Measurements from ENCODE around the gene NES.

Gene NES

GRCh38 chr1:156652992-156653355 lies 24.2 kb downstream of the NES start:
- no peak for DNase-seq
- no peak overlapping the region for H3K27ac ChIP-seq
- H3K36me3 ChIP-seq (replicated peaks): no peaks in the 10 kb centered on the region
- peaks cover 22% of the 10 kb centered on the region for H3K27me3 ChIP-seq (replicated peaks)
- no peak overlapping the region for H3K4me3 ChIP-seq (ENCODE audit: low read depth, low read length)
- TF ChIP-seq, protein P1, sequence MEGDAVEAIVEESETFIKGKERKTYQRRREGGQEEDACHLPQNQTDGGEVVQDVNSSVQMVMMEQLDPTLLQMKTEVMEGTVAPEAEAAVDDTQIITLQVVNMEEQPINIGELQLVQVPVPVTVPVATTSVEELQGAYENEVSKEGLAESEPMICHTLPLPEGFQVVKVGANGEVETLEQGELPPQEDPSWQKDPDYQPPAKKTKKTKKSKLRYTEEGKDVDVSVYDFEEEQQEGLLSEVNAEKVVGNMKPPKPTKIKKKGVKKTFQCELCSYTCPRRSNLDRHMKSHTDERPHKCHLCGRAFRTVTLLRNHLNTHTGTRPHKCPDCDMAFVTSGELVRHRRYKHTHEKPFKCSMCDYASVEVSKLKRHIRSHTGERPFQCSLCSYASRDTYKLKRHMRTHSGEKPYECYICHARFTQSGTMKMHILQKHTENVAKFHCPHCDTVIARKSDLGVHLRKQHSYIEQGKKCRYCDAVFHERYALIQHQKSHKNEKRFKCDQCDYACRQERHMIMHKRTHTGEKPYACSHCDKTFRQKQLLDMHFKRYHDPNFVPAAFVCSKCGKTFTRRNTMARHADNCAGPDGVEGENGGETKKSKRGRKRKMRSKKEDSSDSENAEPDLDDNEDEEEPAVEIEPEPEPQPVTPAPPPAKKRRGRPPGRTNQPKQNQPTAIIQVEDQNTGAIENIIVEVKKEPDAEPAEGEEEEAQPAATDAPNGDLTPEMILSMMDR (IDR thresholded peaks at IDR 0.05; ENCODE audit: low read depth, low read length, missing control alignments): no peak
- in situ Hi-C loops (cut with HindIII; ENCODE audit: low pct_ligation_motif_present, low sequenced_read_pairs): no loop called here

DNA sequence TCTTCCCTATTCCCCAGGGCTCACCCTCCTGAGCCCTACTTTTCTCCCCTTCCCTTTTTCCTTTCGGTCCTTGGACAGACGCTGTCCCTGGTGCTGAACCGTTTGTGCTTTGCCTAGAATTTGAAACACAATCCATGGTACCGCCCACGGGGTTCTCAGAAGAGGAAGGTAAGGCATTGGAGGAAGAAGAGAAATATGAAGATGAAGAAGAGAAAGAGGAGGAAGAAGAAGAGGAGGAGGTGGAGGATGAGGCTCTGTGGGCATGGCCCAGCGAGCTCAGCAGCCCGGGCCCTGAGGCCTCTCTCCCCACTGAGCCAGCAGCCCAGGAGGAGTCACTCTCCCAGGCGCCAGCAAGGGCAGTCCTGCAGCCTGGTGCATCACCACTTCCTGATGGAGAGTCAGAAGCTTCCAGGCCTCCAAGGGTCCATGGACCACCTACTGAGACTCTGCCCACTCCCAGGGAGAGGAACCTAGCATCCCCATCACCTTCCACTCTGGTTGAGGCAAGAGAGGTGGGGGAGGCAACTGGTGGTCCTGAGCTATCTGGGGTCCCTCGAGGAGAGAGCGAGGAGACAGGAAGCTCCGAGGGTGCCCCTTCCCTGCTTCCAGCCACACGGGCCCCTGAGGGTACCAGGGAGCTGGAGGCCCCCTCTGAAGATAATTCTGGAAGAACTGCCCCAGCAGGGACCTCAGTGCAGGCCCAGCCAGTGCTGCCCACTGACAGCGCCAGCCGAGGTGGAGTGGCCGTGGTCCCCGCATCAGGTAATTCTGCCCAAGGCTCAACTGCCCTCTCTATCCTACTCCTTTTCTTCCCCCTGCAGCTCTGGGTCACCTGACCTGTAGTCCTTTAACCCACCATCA lies 24.8 kb downstream of the NES start:
- no peak for DNase-seq
- Histone ChIP-seq H3K27me3 (replicated peaks) (peaks cover 27% of the 10 kb centered on the region), H3K4me3 (ENCODE audit: low read depth, low read length) (no peak overlapping the region), H3K36me3 (replicated peaks) (no peaks in the 10 kb centered on the region), H3K27ac (no peak overlapping the region)
- in situ Hi-C loops (cut with HindIII; ENCODE audit: low pct_ligation_motif_present, low sequenced_read_pairs): no loop called here
- TF ChIP-seq, protein P1 (IDR thresholded peaks at IDR 0.05; ENCODE audit: low read depth, low read length, missing control alignments): no peak

DNA sequence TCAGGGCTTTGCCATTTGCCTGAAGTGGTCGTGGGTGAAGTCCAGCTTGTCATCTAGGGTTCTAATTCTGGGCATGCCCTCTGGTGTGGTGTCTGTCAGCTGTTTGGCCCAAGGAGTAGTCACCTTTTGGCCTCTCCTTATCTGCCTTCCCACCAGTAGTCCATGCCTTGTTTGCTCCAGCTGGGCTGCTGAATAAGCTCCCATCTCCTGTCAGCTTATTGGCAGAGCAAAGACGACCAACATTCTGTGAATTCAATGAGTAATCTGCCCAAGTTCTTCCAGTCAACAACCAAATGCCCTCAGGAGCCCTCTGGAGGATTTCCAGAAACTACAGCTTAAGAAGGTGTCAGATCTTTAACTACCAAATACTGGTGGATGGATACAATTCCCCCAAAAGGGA lies 28.3 kb downstream of the NES start:
- no peak overlapping the region for H3K27ac ChIP-seq
- in situ Hi-C loops (cut with HindIII; ENCODE audit: low pct_ligation_motif_present, low sequenced_read_pairs): no loop called here
- TF ChIP-seq, protein P1 (IDR thresholded peaks at IDR 0.05; ENCODE audit: low read depth, low read length, missing control alignments): no peak
- H3K27me3 ChIP-seq (replicated peaks): peaks cover 50% of the 10 kb centered on the region
- H3K36me3 ChIP-seq (replicated peaks): no peaks in the 10 kb centered on the region
- H3K4me3 ChIP-seq (ENCODE audit: low read depth, low read length): no peak overlapping the region
- DNase-seq: no peak

DNA sequence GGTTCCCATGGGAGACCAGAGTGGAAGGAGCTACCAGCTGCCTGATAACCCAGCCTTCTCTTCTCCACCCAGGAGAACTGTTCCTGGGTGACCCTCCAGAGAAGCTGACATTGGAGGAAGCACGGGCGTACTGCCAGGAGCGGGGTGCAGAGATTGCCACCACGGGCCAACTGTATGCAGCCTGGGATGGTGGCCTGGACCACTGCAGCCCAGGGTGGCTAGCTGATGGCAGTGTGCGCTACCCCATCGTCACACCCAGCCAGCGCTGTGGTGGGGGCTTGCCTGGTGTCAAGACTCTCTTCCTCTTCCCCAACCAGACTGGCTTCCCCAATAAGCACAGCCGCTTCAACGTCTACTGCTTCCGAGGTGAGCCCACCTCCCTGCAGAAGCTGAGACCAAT lies 28.7 kb downstream of the NES start:
- Histone ChIP-seq H3K4me3 (ENCODE audit: low read depth, low read length) (no peak overlapping the region), H3K27me3 (replicated peaks) (peaks cover 55% of the 10 kb centered on the region), H3K27ac (no peak overlapping the region), H3K36me3 (replicated peaks) (no peaks in the 10 kb centered on the region)
- in situ Hi-C loops (cut with HindIII; ENCODE audit: low pct_ligation_motif_present, low sequenced_read_pairs): no loop called here
- DNase-seq: no peak
- TF ChIP-seq, protein P1 (IDR thresholded peaks at IDR 0.05; ENCODE audit: low read depth, low read length, missing control alignments): no peak

GRCh38 chr1:156647351-156647750 lies 29.9 kb downstream of the NES start:
- TF ChIP-seq, protein P1 (IDR thresholded peaks at IDR 0.05; ENCODE audit: low read depth, low read length, missing control alignments): no peak
- H3K4me3 ChIP-seq (ENCODE audit: low read depth, low read length): no peak overlapping the region
- no peaks in the 10 kb centered on the region for H3K36me3 ChIP-seq (replicated peaks)
- H3K27me3 ChIP-seq (replicated peaks): peaks cover 66% of the 10 kb centered on the region
- in situ Hi-C loops (cut with HindIII; ENCODE audit: low pct_ligation_motif_present, low sequenced_read_pairs): no loop called here
- no peak for DNase-seq
- H3K27ac ChIP-seq: no peak overlapping the region
